Thymus (tissue), 11 donors: ENCODE measurements around the gene ADAM30. TPM values are rescaled to one million over a fixed set of nuclear protein-coding genes. Genes with fewer than 3 reads are reported as not detected.
A peak's percentile ranks its signal among the peaks of the same experiment; 100 is the strongest.

ENCODE experiments used
- DNase-seq, 9 donors: peaks; one replicate each; pipeline ENCODE4 v3.0.0-alpha.2; 2013; ENCODE audit warnings: low spot score in 9 of 9, low read depth in 6 of 9, missing footprints in 1 of 9
- H3K27ac ChIP-seq, 2 donors: one replicate each; pipeline ENCODE4 v1.5.1; 2013; ENCODE audit warnings: control low read depth in 1 of 2, low read depth in 1 of 2, low read length in 1 of 2, mild to moderate bottlenecking in 1 of 2, moderate library complexity in 1 of 2
- H3K27me3 ChIP-seq, 2 donors: one replicate each; pipeline ENCODE4 v1.5.1; 2013; ENCODE audit warnings: low read length in 1 of 2; ENCODE audit not compliant: control insufficient read depth in 2 of 2, insufficient read depth in 1 of 2
- H3K36me3 ChIP-seq, 2 donors: one replicate each; pipeline ENCODE4 v1.5.1; 2013; ENCODE audit warnings: low read length in 1 of 2, mild to moderate bottlenecking in 1 of 2, moderate library complexity in 1 of 2; ENCODE audit not compliant: control insufficient read depth in 2 of 2, insufficient read depth in 2 of 2
- H3K4me1 ChIP-seq, 2 donors: one replicate each; pipeline ENCODE4 v1.5.1; 2013; ENCODE audit warnings: low read length in 2 of 2; ENCODE audit not compliant: control insufficient read depth in 2 of 2, insufficient read depth in 2 of 2
- H3K4me3 ChIP-seq, 2 donors: one replicate each; pipeline ENCODE4 v1.5.1; 2013; ENCODE audit warnings: low read length in 2 of 2, control low read depth in 1 of 2, mild to moderate bottlenecking in 1 of 2
- H3K9me3 ChIP-seq, 2 donors: one replicate each; pipeline ENCODE4 v1.5.1; 2013; ENCODE audit warnings: low read length in 1 of 2, mild to moderate bottlenecking in 1 of 2; ENCODE audit not compliant: control insufficient read depth in 2 of 2, insufficient read depth in 1 of 2
- WGBS: extraction: QIAGEN DNeasy Blood & Tissue Kit; methylation state at CpG from one replicate; pipeline ENCODE4 v1.1.7; 2013; 5-methylcytosine and 5-hydroxymethylcytosine counted together
- polyA plus RNA-seq: library from polyadenylated mRNA; stranded (reverse); fragments of 200-250 nt; gene quantifications from one replicate; pipeline ENCODE4 v1.2.3, GENCODE V29; 2013
- total RNA-seq: library from RNA; stranded (reverse); fragments of 120-200 nt; gene quantifications from one replicate; pipeline ENCODE4 v1.2.4, GENCODE V29; 2013
- donor health status: healthy.

The ADAM30 gene
- total and polyA plus RNA-seq, 2 donors, result not detected

DNA sequence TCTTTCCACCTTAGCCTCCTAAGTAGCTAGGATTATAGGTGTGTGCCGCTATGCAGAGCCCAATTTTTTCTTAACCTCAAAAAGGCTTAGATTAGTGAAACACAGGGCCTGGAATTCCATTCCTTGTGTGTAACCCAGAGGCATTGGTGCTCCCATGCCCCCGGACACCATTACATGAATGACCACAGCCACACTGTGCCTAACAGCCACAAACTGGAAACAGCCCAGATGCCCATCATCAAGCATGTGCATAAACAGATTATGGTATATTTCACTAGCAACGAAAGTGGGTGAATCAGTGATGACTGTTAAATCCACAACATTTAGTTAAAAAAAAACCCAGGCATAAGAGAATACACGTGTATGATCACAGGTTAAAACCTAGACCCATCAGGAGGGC is 24.4 kb downstream of the ADAM30 start:
- Histone ChIP-seq H3K36me3 (no peaks in the 10 kb centered on the region), H3K27me3 (no peaks in the 10 kb centered on the region), H3K4me3 (no peak overlapping the region), H3K4me1 (peaks cover 0 to 3% of the 10 kb centered on the region in 2 donors), H3K9me3 (no peaks in the 10 kb centered on the region), H3K27ac (no peak overlapping the region)
- DNase-seq, result no peak
- WGBS, result 97% methylated on average over 4 of the region's 4 CpGs

- Histone ChIP-seq H3K27me3 (no peaks in the 10 kb centered on the region), H3K9me3 (no peaks in the 10 kb centered on the region), H3K27ac (no peak overlapping the region), H3K4me3 (no peak overlapping the region), H3K4me1 (peaks cover 0 to 3% of the 10 kb centered on the region in 2 donors), H3K36me3 (no peaks in the 10 kb centered on the region)
- 57% methylated on average over 20 of the region's 20 CpGs for WGBS
- peak; percentile 27 to 79 (median 53) for DNase-seq
Measured at GRCh38 chr1:119870917-119871596, 25.3 kb downstream of the ADAM30 start.

DNA sequence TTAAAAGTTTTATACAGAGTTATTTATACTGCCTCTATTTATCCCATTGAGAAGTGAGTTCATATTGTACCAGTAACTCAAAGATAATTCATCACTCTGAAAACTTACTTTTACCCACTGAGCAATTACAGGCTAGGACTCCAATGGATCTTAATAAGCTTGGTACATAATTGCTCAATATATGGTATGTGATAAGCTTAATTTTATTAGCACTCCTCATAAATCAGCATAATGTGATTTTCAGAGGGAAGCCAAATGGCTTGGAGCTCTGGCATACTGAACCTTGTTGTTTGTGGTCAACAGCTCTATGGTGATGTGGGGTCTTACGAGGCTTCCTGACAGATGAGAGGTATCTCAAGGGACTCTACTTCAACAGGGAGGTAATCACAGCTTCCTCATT is 26.3 kb downstream of the ADAM30 start:
- Histone ChIP-seq H3K27me3 (no peaks in the 10 kb centered on the region), H3K4me3 (no peak overlapping the region), H3K9me3 (no peaks in the 10 kb centered on the region), H3K4me1 (peaks cover 0 to 3% of the 10 kb centered on the region in 2 donors), H3K27ac (no peak overlapping the region), H3K36me3 (no peaks in the 10 kb centered on the region)
- 92% methylated on average over 1 of the region's 1 CpG for WGBS
- DNase-seq, result no peak

- peaks cover 0 to 3% of the 10 kb centered on the region in 2 donors for H3K4me1 ChIP-seq
- no peak overlapping the region for H3K4me3 ChIP-seq
- DNase-seq, result no peak
- no peaks in the 10 kb centered on the region for H3K9me3 ChIP-seq
- no peaks in the 10 kb centered on the region for H3K36me3 ChIP-seq
- WGBS, result 96% methylated on average over 2 of the region's 2 CpGs
- H3K27ac ChIP-seq, result no peak overlapping the region
- H3K27me3 ChIP-seq, result no peaks in the 10 kb centered on the region
Measured at GRCh38 chr1:119868176-119868575, 28.1 kb downstream of the ADAM30 start.

DNA sequence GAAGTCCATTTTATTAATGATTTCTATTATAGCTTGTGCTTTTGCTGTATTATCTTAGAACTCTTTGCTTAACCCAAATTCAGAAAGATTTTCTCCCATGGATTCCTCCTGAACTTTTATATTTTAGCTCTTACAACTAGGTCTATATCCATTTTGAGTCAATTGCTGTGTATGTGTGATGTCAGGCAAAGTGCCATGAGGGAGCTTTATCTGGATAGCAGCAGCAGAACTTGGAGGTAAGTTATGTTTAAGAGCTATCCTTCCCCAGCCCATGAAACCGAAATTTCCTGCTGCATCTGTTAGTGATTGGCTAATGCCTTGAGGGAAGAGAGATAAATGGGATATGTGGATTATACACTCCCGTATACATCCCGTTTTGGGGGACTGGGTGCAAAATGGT is 29.9 kb downstream of the ADAM30 start:
- Histone ChIP-seq H3K36me3 (no peaks in the 10 kb centered on the region), H3K27ac (no peak overlapping the region), H3K9me3 (no peaks in the 10 kb centered on the region), H3K4me3 (no peak overlapping the region), H3K4me1 (peaks cover 0 to 3% of the 10 kb centered on the region in 2 donors), H3K27me3 (no peaks in the 10 kb centered on the region)
- 93% methylated on average over 3 of the region's 3 CpGs for WGBS
- DNase-seq, result no peak

DNA sequence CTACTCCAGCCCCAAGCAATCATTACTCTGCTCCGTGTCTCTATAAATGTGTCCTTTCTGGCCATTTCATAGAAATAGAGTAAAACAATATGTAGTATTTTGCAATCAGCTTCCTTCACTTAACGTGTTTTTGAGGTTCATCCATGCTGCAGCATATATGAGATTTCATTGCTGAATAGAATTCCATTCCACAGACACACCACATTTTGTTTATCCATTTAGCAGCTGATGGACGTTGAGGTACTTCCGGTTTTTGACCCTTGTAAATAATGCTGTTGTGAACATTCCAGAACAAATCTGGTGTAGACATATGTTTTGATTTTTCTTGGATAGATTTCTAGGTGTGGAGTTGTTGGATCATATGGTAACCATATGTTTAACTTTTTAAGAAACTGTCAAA is 30.7 kb downstream of the ADAM30 start:
- WGBS, result 93% methylated on average over 4 of the region's 4 CpGs
- Histone ChIP-seq H3K4me1 (no peaks in the 10 kb centered on the region), H3K9me3 (no peaks in the 10 kb centered on the region), H3K27ac (no peak overlapping the region), H3K36me3 (no peaks in the 10 kb centered on the region), H3K4me3 (no peak overlapping the region), H3K27me3 (no peaks in the 10 kb centered on the region)
- DNase-seq, result no peak

DNA sequence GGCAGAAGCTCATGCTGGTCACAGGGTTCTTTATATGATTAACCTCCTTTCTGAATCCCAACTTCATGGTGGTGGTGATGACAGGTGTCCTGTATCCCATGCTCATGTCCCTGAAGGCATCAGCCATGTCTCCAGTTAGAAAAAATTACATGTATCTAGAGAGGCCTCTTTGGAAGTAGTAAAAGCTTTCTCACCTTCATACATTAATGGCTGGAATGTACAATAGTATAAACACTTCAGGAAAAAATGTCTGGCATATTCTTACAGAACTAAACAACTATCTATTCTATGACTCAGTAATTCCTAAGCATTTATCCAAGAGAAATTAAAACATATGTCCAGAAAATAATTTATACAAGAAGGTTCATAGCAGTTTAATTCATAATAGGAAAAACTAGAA is 34.0 kb downstream of the ADAM30 start:
- H3K27ac ChIP-seq, result no peak overlapping the region
- H3K9me3 ChIP-seq, result no peaks in the 10 kb centered on the region
- no peaks in the 10 kb centered on the region for H3K36me3 ChIP-seq
- no peaks in the 10 kb centered on the region for H3K4me1 ChIP-seq
- H3K27me3 ChIP-seq, result no peaks in the 10 kb centered on the region
- H3K4me3 ChIP-seq, result no peak overlapping the region
- no peak for DNase-seq

DNA sequence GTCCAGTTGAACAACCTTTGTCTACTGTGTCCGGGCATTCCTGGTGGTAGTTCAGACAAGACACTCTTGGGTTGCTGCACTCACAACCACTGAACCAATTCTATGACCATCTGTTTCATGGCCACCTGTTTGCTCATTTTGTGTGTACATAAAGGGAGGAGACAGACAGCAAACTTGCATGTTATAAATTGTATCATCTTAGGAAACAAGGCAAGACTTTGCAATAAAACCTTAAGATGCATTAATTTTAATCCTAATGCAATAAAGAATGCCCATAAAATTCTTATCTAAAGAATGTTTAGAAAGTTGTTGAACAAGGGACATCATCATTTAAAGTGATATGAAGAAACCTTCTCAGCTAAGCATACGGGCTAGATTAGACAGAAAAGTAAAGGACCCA is 34.8 kb downstream of the ADAM30 start:
- H3K27ac ChIP-seq, result no peak overlapping the region
- no peaks in the 10 kb centered on the region for H3K9me3 ChIP-seq
- no peak for DNase-seq
- H3K4me1 ChIP-seq, result no peaks in the 10 kb centered on the region
- H3K27me3 ChIP-seq, result no peaks in the 10 kb centered on the region
- WGBS, result 98% methylated on average over 2 of the region's 2 CpGs
- H3K36me3 ChIP-seq, result no peaks in the 10 kb centered on the region
- H3K4me3 ChIP-seq, result no peak overlapping the region

- H3K4me3 ChIP-seq, result no peak overlapping the region
- DNase-seq, result peak in 1 of 9 donors; percentile 13
- H3K36me3 ChIP-seq, result no peaks in the 10 kb centered on the region
- no peaks in the 10 kb centered on the region for H3K4me1 ChIP-seq
- H3K27me3 ChIP-seq, result no peaks in the 10 kb centered on the region
- H3K9me3 ChIP-seq, result no peaks in the 10 kb centered on the region
- 11% methylated on average over 4 of the region's 4 CpGs for WGBS
- H3K27ac ChIP-seq, result no peak overlapping the region
Measured at GRCh38 chr1:119859647-119860046, 36.7 kb downstream of the ADAM30 start.
